Activated CD8-positive, alpha-beta memory T cell treated with anti-CD3 and anti-CD28 coated beads for 36 hours (primary cell): ENCODE measurements around the gene C1orf116. TPM values are rescaled to one million over a fixed set of nuclear protein-coding genes. Genes with fewer than 3 reads are reported as not detected.

ENCODE experiments used
- CTCF ChIA-PET: fragments of 350-600 bp; sonication (Branson Sonifier 250); formaldehyde crosslinking; loops from one replicate; lab custom pipeline; 2021; ENCODE audit warnings: antibody characterized with exemption; lab: Charles Lee
- POLR2A ChIA-PET: fragments of 350-600 bp; sonication (Branson Sonifier 250); formaldehyde crosslinking; loops from one replicate; lab custom pipeline; 2021; ENCODE audit warnings: antibody characterized with exemption; lab: Charles Lee
- total RNA-seq, 2 experiments: library from RNA; stranded (reverse); gene quantifications; one replicate each; pipeline ENCODE4 v1.2.3, GENCODE V29; 2021

The C1orf116 gene
- total RNA-seq, result not detected

- CTCF ChIA-PET, result no interaction called here
- POLR2A ChIA-PET, result no interaction called here
Observed at GRCh38 chr1:207032528-207033017, at the start of gene C1orf116. C1orf116 (minus strand) TSS chr1:207032756; CDS start chr1:207027598, 5,158 bp downstream.

GRCh38 chr1:207081806-207082205, 49.2 kb upstream of the C1orf116 start:
- ChIA-PET CTCF (interaction anchor here (1.5 kb wide), 1 partner anchor 418 kb away, joined by 6 read pairs; no protein-coding TSS in a partner anchor), POLR2A (no interaction called here)

- ChIA-PET CTCF (no interaction called here), POLR2A (no interaction called here)
Observed at GRCh38 chr1:207081088-207081487, 48.5 kb upstream of the C1orf116 start.

GRCh38 chr1:207079706-207080241, 47.2 kb upstream of the C1orf116 start:
- POLR2A ChIA-PET, result no interaction called here
- CTCF ChIA-PET, result interaction anchor here (1.2 to 1.6 kb wide), 3 partner anchors 10 to 242 kb away, joined by 3 to 4 read pairs (median 3); partner anchors contain the start of gene CD55

GRCh38 chr1:207078578-207079132, 46.1 kb upstream of the C1orf116 start:
- ChIA-PET POLR2A (interaction anchor here (0.5 kb wide), 1 partner anchor 466 kb away, joined by 3 read pairs; no protein-coding TSS in a partner anchor), CTCF (interaction anchor here (0.6 to 1.6 kb wide), 6 partner anchors 17 to 631 kb away, joined by 3 to 7 read pairs (median 4); partner anchors contain the start of genes CR2 and PFKFB2)

- ChIA-PET POLR2A (interaction anchor here (0.5 kb wide), 1 partner anchor 465 kb away, joined by 3 read pairs; no protein-coding TSS in a partner anchor), CTCF (interaction anchor here (0.6 to 4.1 kb wide), 6 partner anchors 16 to 632 kb away, joined by 3 to 11 read pairs (median 4); partner anchors contain the start of genes CR2 and PFKFB2)
Observed at GRCh38 chr1:207077470-207078377, 45.2 kb upstream of the C1orf116 start.

GRCh38 chr1:207077012-207077411, 44.5 kb upstream of the C1orf116 start:
- CTCF ChIA-PET, result interaction anchor here (1.3 to 4.1 kb wide), 2 partner anchors 24 to 27 kb away, joined by 3 to 11 read pairs; partner anchors contain the start of gene PFKFB2
- POLR2A ChIA-PET, result no interaction called here

GRCh38 chr1:207076181-207076955, 43.8 kb upstream of the C1orf116 start:
- ChIA-PET POLR2A (no interaction called here), CTCF (interaction anchor here (1.3 to 4.1 kb wide), 2 partner anchors 24 to 26 kb away, joined by 3 to 11 read pairs; partner anchors contain the start of gene PFKFB2)

GRCh38 chr1:207073906-207074820, 41.6 kb upstream of the C1orf116 start:
- POLR2A ChIA-PET, result no interaction called here

GRCh38 chr1:207072233-207072632, 39.7 kb upstream of the C1orf116 start:
- ChIA-PET POLR2A (no interaction called here), CTCF (no interaction called here)

More at GRCh38 chr1:207073906-207074820, 41.6 kb upstream of the C1orf116 start:
- CTCF ChIA-PET, result interaction anchor here (1.1 to 4.1 kb wide), 2 partner anchors 24 to 69 kb away, joined by 4 to 11 read pairs; no protein-coding TSS in a partner anchor

GRCh38 chr1:207071426-207071825, 38.9 kb upstream of the C1orf116 start:
- ChIA-PET CTCF (no interaction called here), POLR2A (no interaction called here)

- POLR2A ChIA-PET, result no interaction called here
- CTCF ChIA-PET, result interaction anchor here (0.7 kb wide), 2 partner anchors 21 to 428 kb away, joined by 3 read pairs; no protein-coding TSS in a partner anchor
Observed at GRCh38 chr1:207070811-207071210, 38.3 kb upstream of the C1orf116 start.

GRCh38 chr1:207069858-207070506, 37.4 kb upstream of the C1orf116 start:
- ChIA-PET POLR2A (no interaction called here), CTCF (no interaction called here)

- POLR2A ChIA-PET, result no interaction called here
- CTCF ChIA-PET, result no interaction called here
Observed at GRCh38 chr1:207069061-207069460, 36.5 kb upstream of the C1orf116 start.

- ChIA-PET CTCF (no interaction called here), POLR2A (no interaction called here)
Observed at GRCh38 chr1:207067665-207068064, 35.1 kb upstream of the C1orf116 start.

- ChIA-PET CTCF (no interaction called here), POLR2A (no interaction called here)
Observed at GRCh38 chr1:207067185-207067584, 34.6 kb upstream of the C1orf116 start.

- ChIA-PET POLR2A (no interaction called here), CTCF (no interaction called here)
Observed at GRCh38 chr1:207064561-207064960, 32.0 kb upstream of the C1orf116 start.
